Esophagus squamous epithelium (tissue), 4 donors: ENCODE measurements around the gene CCDC181.

Experiments used
- POLR2A ChIP-seq, 4 donors: fragments of 450-650 bp; IDR thresholded peaks; one replicate each; pipeline ENCODE4 v1.6.1; 2017; ENCODE audit warnings: antibody characterized with exemption in 4 of 4, mild to moderate bottlenecking in 4 of 4, moderate library complexity in 3 of 4
- TF ChIP-seq, protein P1 (sequence below), 6 experiments: fragments of 450-650 bp in 4 of 6; fragments of 200-600 bp in 2 of 6; sonication (generic) in 2 of 6; IDR thresholded peaks; one replicate each; pipeline ENCODE4 v1.5.1; 2016 to 2019; ENCODE audit warnings: antibody characterized with exemption in 6 of 6, mild to moderate bottlenecking in 4 of 6, moderate library complexity in 4 of 6

DNA sequence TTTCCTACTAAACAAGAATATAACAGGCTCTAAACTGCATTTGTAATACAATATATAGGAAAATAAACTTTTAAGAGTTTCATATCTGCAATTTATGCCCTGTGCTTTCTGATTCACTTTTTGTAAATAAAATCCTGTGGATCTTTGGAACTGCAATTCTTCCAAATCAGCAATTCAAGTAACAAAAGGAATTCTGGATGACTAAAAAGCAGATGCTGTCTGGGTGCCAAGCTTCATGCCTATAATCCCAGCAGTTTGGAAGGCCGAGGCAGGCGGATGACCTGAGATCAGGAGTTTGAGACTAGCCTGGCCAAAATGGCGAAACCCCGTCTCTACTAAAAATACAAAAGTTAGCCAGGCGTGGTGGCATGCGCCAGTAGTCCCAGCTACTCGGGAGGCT, 66.0 kb downstream of the CCDC181 start:
- TF ChIP-seq POLR2A (IDR thresholded peaks at IDR 0.05) = no peak
- TF ChIP-seq, protein P1, sequence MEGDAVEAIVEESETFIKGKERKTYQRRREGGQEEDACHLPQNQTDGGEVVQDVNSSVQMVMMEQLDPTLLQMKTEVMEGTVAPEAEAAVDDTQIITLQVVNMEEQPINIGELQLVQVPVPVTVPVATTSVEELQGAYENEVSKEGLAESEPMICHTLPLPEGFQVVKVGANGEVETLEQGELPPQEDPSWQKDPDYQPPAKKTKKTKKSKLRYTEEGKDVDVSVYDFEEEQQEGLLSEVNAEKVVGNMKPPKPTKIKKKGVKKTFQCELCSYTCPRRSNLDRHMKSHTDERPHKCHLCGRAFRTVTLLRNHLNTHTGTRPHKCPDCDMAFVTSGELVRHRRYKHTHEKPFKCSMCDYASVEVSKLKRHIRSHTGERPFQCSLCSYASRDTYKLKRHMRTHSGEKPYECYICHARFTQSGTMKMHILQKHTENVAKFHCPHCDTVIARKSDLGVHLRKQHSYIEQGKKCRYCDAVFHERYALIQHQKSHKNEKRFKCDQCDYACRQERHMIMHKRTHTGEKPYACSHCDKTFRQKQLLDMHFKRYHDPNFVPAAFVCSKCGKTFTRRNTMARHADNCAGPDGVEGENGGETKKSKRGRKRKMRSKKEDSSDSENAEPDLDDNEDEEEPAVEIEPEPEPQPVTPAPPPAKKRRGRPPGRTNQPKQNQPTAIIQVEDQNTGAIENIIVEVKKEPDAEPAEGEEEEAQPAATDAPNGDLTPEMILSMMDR (IDR thresholded peaks at IDR 0.05) = no peak
